Measurements from ENCODE around the gene FAIM. TPM values are rescaled to one million over a fixed set of nuclear protein-coding genes. Genes with fewer than 3 reads are reported as not detected.

FAIM gene
- total and polyA plus RNA-seq, 11 donors, result 2.0 to 7.2 (median 3.9) TPM

DNA sequence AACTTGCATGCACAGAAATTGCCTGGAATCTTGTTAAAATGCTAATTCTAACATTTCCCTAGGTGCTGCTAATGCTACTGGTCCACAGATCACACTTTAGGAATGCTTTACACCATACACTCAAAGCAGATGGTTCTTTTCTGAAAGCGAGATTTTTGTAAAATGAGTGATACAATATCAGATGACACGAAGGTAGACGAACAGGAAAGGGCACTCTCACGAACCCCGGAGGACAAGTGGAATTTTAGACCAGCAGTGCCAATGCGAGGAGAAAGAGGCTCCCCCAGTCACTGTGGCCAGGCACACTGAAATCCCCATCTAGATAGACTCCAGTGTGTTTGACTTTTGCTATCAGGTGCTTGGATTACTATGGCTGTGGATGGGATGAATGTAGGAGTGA, 21.0 kb downstream of the FAIM start:
- no peaks in the 10 kb centered on the region for H3K9me3 ChIP-seq
- intact Hi-C loops (cut with DNase I), result no loop called here
- TF ChIP-seq, protein P1, sequence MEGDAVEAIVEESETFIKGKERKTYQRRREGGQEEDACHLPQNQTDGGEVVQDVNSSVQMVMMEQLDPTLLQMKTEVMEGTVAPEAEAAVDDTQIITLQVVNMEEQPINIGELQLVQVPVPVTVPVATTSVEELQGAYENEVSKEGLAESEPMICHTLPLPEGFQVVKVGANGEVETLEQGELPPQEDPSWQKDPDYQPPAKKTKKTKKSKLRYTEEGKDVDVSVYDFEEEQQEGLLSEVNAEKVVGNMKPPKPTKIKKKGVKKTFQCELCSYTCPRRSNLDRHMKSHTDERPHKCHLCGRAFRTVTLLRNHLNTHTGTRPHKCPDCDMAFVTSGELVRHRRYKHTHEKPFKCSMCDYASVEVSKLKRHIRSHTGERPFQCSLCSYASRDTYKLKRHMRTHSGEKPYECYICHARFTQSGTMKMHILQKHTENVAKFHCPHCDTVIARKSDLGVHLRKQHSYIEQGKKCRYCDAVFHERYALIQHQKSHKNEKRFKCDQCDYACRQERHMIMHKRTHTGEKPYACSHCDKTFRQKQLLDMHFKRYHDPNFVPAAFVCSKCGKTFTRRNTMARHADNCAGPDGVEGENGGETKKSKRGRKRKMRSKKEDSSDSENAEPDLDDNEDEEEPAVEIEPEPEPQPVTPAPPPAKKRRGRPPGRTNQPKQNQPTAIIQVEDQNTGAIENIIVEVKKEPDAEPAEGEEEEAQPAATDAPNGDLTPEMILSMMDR (IDR thresholded peaks at IDR 0.05), result no peak
- TF ChIP-seq POLR2A (IDR thresholded peaks at IDR 0.05), result no peak
- 77 to 83% (median 79%) methylated on average over 6 of the region's 6 CpGs for WGBS, 4 donors
- H3K27ac ChIP-seq, result no peak overlapping the region
- peaks cover 0 to 52% (median 21%) of the 10 kb centered on the region in 9 donors for H3K36me3 ChIP-seq
- H3K27me3 ChIP-seq, result no peaks in the 10 kb centered on the region
- no peak overlapping the region for H3K4me3 ChIP-seq
- no peaks in the 10 kb centered on the region for H3K4me1 ChIP-seq
- ATAC-seq (no peak), DNase-seq (no peak)

DNA sequence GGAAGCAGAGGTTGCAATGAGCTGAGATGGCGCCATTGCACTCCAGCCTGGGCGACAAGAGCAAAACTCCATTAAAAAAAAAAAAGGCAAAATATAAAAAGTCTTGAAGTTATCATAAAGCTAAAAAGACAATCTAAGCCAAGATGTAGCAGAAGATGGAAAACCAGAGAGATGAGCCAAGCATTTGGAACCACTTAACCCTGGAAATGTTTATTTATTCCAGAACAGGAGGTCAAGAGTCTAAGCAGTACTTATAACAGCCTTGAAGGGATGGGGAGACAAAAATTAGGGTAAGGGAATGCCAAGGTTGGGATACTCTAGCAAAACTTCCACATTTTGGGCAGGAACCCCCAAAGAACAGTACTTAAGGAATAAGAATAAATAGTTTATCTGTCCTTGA, 30.1 kb downstream of the FAIM start:
- no peak overlapping the region for H3K27ac ChIP-seq
- H3K36me3 ChIP-seq, result peaks cover 0 to 9% (median 0%) of the 10 kb centered on the region in 9 donors
- DNase-seq (no peak), ATAC-seq (no peak)
- H3K9me3 ChIP-seq, result peaks cover 0 to 50% (median 13%) of the 10 kb centered on the region in 12 donors
- H3K27me3 ChIP-seq, result no peaks in the 10 kb centered on the region
- TF ChIP-seq POLR2A (IDR thresholded peaks at IDR 0.05), result no peak
- TF ChIP-seq, protein P1 (IDR thresholded peaks at IDR 0.05), result no peak
- H3K4me1 ChIP-seq, result no peaks in the 10 kb centered on the region
- no peak overlapping the region for H3K4me3 ChIP-seq
- intact Hi-C loops (cut with DNase I), result no loop called here
- 90 to 95% (median 94%) methylated on average over 2 of the region's 2 CpGs for WGBS, 4 donors

DNA sequence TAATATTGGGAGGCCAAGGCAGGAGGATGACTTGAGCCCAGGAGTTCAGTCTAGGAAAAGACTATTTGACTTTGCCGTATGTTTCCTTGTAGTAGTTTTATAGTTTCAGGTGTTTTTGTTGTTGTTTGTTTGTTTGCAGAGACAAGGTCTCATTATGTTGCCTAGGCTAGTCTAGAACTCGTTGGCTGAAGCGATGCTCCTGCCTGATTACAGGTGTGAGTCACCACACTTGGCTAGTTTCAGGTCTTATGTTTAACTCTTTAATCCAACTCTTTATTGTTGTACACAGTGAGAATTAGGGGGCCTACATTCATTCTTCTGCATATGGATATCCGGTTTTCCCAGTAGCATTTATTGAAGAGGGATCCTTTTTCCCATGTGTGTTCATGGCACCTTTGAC, 32.0 kb downstream of the FAIM start:
- Histone ChIP-seq H3K9me3 (peaks cover 0 to 69% (median 27%) of the 10 kb centered on the region in 12 donors), H3K27ac (no peak overlapping the region), H3K27me3 (no peaks in the 10 kb centered on the region), H3K4me1 (no peaks in the 10 kb centered on the region), H3K36me3 (peaks cover 0 to 6% (median 0%) of the 10 kb centered on the region in 9 donors), H3K4me3 (no peak overlapping the region)
- intact Hi-C loops (cut with DNase I), result loop anchor here in 1 of 10 donors (2.0 kb wide), 1 partner anchor 22 kb away; no protein-coding TSS in a partner anchor
- TF ChIP-seq, protein P1 (IDR thresholded peaks at IDR 0.05), result no peak
- TF ChIP-seq POLR2A (IDR thresholded peaks at IDR 0.05), result no peak
- no peak for ATAC-seq
- WGBS, 4 donors, result 76 to 85% (median 83%) methylated on average over 4 of the region's 4 CpGs
- DNase-seq, result no peak

DNA sequence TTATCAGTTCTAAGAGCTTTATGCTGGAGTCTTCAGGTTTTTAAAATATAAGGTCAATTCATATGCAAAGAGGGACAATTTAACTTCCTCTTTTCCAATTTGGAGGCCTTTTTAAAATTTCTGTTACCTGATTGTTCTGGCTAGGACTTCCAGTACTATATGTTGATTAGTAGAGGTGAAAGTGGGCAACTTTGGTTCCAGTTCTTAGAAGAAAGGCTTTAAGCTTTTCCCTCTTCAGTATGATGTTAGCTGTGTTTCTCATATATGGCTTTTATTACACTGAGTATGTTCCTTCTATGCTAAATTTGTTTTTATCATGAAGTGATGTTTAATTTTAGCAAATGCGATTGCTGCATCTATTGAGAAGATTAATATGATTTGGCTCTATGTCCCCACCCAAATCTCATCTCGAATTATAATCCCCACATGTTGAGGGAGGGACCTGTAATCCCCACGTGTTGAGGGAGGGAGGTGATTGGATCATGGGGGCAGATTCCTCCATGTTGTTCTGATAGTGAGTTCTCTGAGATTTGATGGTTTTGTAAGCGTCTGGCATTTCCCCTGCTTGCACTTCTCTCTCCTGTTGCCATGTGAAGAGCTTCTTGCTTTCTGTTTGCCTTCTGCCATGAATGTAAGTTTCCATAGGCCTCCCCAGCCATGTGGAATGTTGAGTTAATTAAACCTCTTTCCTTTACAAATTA, 33.8 kb downstream of the FAIM start:
- ATAC-seq, result no peak

More for the DNA sequence above, 33.8 kb downstream of the FAIM start:
- H3K4me1 ChIP-seq, result no peaks in the 10 kb centered on the region
- H3K36me3 ChIP-seq, result no peaks in the 10 kb centered on the region
- intact Hi-C loops (cut with DNase I), result no loop called here
- 81 to 89% (median 85%) methylated on average over 4 of the region's 4 CpGs for WGBS, 4 donors
- H3K27me3 ChIP-seq, result no peaks in the 10 kb centered on the region
- no peak for TF ChIP-seq POLR2A (IDR thresholded peaks at IDR 0.05)
- TF ChIP-seq, protein P1 (IDR thresholded peaks at IDR 0.05), result no peak
- DNase-seq, result no peak
- H3K4me3 ChIP-seq, result no peak overlapping the region
- peaks cover 0 to 88% (median 40%) of the 10 kb centered on the region in 12 donors for H3K9me3 ChIP-seq
- no peak overlapping the region for H3K27ac ChIP-seq
